Ovary (tissue), 3 donors: ENCODE results near the gene CADM2.

Source experiments
- CTCF ChIP-seq, 3 donors: fragments of 450-650 bp in 2 of 3; fragments of 200-600 bp in 1 of 3; IDR thresholded peaks; one replicate each; pipeline versions ENCODE4 v1.5.1 to v1.8.0; 2016 to 2022; ENCODE audit warnings: antibody characterized with exemption in 3 of 3, mild to moderate bottlenecking in 1 of 3
- POLR2A ChIP-seq: fragments of 450-650 bp; IDR thresholded peaks from one replicate; pipeline ENCODE4 v1.6.1; 2017; ENCODE audit warnings: antibody characterized with exemption, mild to moderate bottlenecking, moderate library complexity
- donor health status: DM: no; HTN: no; CAD: no.

GRCh38 chr3:85922374-85922773, 963.6 kb downstream of the CADM2 start:
- no peak for TF ChIP-seq CTCF (IDR thresholded peaks at IDR 0.05)
- no peak for TF ChIP-seq POLR2A
